Ectodermal cell (in vitro differentiated cells): ENCODE data around the gene GTPBP2.
A peak's percentile ranks its signal among the peaks of the same experiment; 100 is the strongest.
"Not testable (repeated sequence)": the region's sequence is repeated elsewhere in the genome, so short reads cannot be mapped to it uniquely, and the experiment has no call there.

Experiments used
- H3K27ac ChIP-seq: 2 replicates; pipeline ENCODE4 v1.7.0; 2013; ENCODE audit warnings: mild to moderate bottlenecking, low read depth, low read length; ENCODE audit not compliant: insufficient read depth, poor library complexity, severe bottlenecking
- H3K27me3 ChIP-seq: 2 replicates; pipeline ENCODE4 v1.7.0; 2013; ENCODE audit warnings: mild to moderate bottlenecking, low read length; ENCODE audit not compliant: insufficient read depth, control insufficient read depth, poor library complexity, severe bottlenecking
- H3K36me3 ChIP-seq: one replicate; pipeline ENCODE4 v1.7.0; 2013; ENCODE audit warnings: low read length; ENCODE audit not compliant: control insufficient read depth, insufficient read depth
- H3K4me1 ChIP-seq: one replicate; pipeline ENCODE4 v1.7.0; 2013; ENCODE audit warnings: low read length; ENCODE audit not compliant: control insufficient read depth, insufficient read depth
- H3K4me3 ChIP-seq: 2 replicates; pipeline ENCODE4 v1.7.0; 2013; ENCODE audit warnings: low read depth, low read length, control low read depth; ENCODE audit not compliant: insufficient read depth
- H3K9me3 ChIP-seq: 2 replicates; pipeline ENCODE4 v1.7.0; 2013; ENCODE audit warnings: mild to moderate bottlenecking, low read length, moderate library complexity; ENCODE audit not compliant: control insufficient read depth
- WGBS, 2 experiments: methylation state at CpG; one replicate each; pipeline ENCODE4 v1.1.7; 2013; ENCODE audit warnings: missing lambda C conversion rate in 2 of 2; 5-methylcytosine and 5-hydroxymethylcytosine counted together

Gene GTPBP2

DNA sequence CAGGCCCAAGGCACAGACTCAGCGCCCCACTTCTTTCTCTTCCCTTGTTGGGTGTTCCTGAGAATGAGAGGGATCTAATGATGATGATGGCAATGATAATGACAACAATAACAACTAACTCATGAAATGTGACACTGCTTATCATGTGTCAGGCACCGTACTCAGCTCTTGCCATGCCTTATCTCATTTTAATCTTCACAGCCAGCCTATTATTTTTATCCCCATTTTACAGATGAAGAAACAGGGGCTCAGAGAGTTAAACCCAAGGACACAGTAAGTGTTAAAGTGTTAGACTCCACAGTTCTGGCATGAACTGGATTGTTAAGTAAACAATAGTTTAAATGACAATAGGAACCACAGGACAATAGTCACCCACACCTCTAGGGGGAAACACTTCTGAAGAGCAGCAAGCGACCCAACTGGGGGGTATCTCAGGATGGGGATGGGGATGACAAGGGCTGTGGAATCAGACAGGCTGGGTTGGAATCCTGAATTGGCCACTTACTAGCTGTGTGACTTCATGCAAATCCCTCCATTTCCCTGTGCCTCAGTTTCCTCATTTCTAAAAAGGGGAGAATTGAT is 28.2 kb upstream of the GTPBP2 start:
- Histone ChIP-seq H3K27ac (no peak overlapping the region), H3K27me3 (no peaks in the 10 kb centered on the region)
- 79 to 91% methylated on average over 3 of the region's 3 CpGs for WGBS, 2 experiments

GRCh38 chr6:43652822-43653221 is 23.8 kb upstream of the GTPBP2 start:
- 94 to 95% methylated on average over 2 of the region's 2 CpGs for WGBS, 2 experiments
- not testable (repeated sequence) for H3K4me1 ChIP-seq, H3K4me3 ChIP-seq, H3K9me3 ChIP-seq, H3K27ac ChIP-seq, H3K36me3 ChIP-seq, H3K27me3 ChIP-seq

More for the DNA sequence above, 28.2 kb upstream of the GTPBP2 start:
- Histone ChIP-seq H3K4me3 (no peak overlapping the region), H3K9me3 (no peaks in the 10 kb centered on the region), H3K36me3 (no peaks in the 10 kb centered on the region), H3K4me1 (no peaks in the 10 kb centered on the region)

DNA sequence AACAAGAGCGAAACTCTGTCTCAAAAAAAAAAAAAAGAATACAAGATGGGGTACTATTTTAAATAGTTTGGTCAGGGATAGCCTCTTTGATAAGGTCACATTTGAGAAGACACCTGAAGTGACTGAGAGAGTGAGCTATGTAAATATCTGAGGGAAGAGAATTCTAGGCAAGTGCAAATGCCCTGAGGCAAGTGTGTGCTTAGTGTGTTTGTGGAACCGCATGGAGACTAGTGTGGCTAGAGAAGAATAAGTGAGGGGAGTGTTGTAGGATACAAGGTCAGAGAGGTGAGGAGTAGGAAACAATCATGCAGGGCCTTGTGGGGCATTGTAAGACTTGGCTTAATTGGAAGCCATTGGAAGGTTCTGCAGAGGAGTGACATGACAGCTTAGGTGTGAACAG is 19.2 kb upstream of the GTPBP2 start:
- Histone ChIP-seq H3K27me3 (no peaks in the 10 kb centered on the region), H3K27ac (no peak overlapping the region), H3K4me1 (no peaks in the 10 kb centered on the region), H3K9me3 (no peaks in the 10 kb centered on the region), H3K4me3 (no peak overlapping the region), H3K36me3 (no peaks in the 10 kb centered on the region)
- 84 to 89% methylated on average over 2 of the region's 2 CpGs for WGBS, 2 experiments

GRCh38 chr6:43647613-43648012 is 18.5 kb upstream of the GTPBP2 start:
- Histone ChIP-seq H3K27me3 (no peaks in the 10 kb centered on the region), H3K36me3 (no peaks in the 10 kb centered on the region), H3K4me3 (no peak overlapping the region), H3K9me3 (no peaks in the 10 kb centered on the region), H3K4me1 (no peaks in the 10 kb centered on the region), H3K27ac (no peak overlapping the region)
- 87 to 98% methylated on average over 3 of the region's 3 CpGs for whole genome bisulfite sequencing, 2 experiments

GRCh38 chr6:43645613-43645964 is 16.5 kb upstream of the GTPBP2 start:
- Histone ChIP-seq H3K27ac (no peak overlapping the region), H3K4me1 (no peaks in the 10 kb centered on the region), H3K27me3 (no peaks in the 10 kb centered on the region), H3K36me3 (peaks cover 4% of the 10 kb centered on the region), H3K4me3 (peak overlapping the region; percentile 45), H3K9me3 (no peaks in the 10 kb centered on the region)
- 14 to 18% methylated on average over 8 to 9 of the region's 9 CpGs for WGBS, 2 experiments

GRCh38 chr6:43644940-43645612 is 16.0 kb upstream of the GTPBP2 start, which contains the start of gene RSPH9:
TSS of gene RSPH9 (plus strand) at chr6:43645036. CDS start at chr6:43645099, 63 bp downstream.
- Histone ChIP-seq H3K4me3 (peak within 1 kb of the TSS; percentile 45), H3K9me3 (no peaks in the 10 kb centered on the region), H3K36me3 (peaks cover 9% of the 10 kb centered on the region), H3K4me1 (no peaks in the 10 kb centered on the region), H3K27me3 (no peaks in the 10 kb centered on the region), H3K27ac (peak within 1 kb of the TSS; percentile 83)
- WGBS, 2 experiments = 1% methylated on average over 52 of the region's 52 CpGs

GRCh38 chr6:43639984-43640800 is 11.1 kb upstream of the GTPBP2 start:
- Histone ChIP-seq H3K4me3 (no peak overlapping the region), H3K4me1 (peaks cover 6% of the 10 kb centered on the region), H3K27ac (no peak overlapping the region)

DNA sequence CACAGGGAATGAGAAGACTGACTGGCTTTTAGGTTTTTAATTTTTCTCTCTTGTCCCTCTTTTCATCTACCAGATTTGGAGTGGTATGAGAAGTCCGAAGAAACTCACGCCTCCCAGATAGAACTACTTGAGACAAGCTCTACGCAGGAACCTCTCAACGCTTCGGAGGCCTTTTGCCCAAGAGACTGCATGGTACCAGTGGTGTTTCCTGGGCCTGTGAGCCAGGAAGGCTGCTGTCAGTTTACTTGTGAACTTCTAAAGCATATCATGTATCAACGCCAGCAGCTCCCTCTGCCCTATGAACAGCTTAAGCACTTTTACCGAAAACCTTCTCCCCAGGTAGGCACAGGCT is 7.2 kb upstream of the GTPBP2 start:
- 46 to 52% methylated on average over 7 of the region's 7 CpGs for WGBS, 2 experiments
- no peak overlapping the region for H3K27ac ChIP-seq
- H3K27me3 ChIP-seq = no peaks in the 10 kb centered on the region

More at GRCh38 chr6:43639984-43640800, 11.1 kb upstream of the GTPBP2 start:
- H3K27me3 ChIP-seq = no peaks in the 10 kb centered on the region
- no peaks in the 10 kb centered on the region for H3K9me3 ChIP-seq
- H3K36me3 ChIP-seq = peaks cover 19% of the 10 kb centered on the region
- 92 to 93% methylated on average over 21 of the region's 21 CpGs for WGBS, 2 experiments

GRCh38 chr6:43635387-43636307 is 6.6 kb upstream of the GTPBP2 start, which contains the start of gene MAD2L1BP:
TSS of gene MAD2L1BP (plus strand) at chr6:43635840. CDS start at chr6:43635876, 36 bp downstream.
- WGBS, 2 experiments = 7% methylated on average over 48 of the region's 48 CpGs
- Histone ChIP-seq H3K27me3 (no peaks in the 10 kb centered on the region), H3K4me1 (peaks cover 6% of the 10 kb centered on the region), H3K9me3 (no peaks in the 10 kb centered on the region), H3K4me3 (peak within 1 kb of the TSS; percentile 87), H3K36me3 (peaks cover 16% of the 10 kb centered on the region), H3K27ac (no peak within 1 kb of the TSS)

More for the DNA sequence above, 7.2 kb upstream of the GTPBP2 start:
- peaks cover 6% of the 10 kb centered on the region for H3K4me1 ChIP-seq
- no peaks in the 10 kb centered on the region for H3K9me3 ChIP-seq
- H3K36me3 ChIP-seq = peaks cover 17% of the 10 kb centered on the region
- peak overlapping the region; percentile 87 for H3K4me3 ChIP-seq
